K562 (cell line): ENCODE measurements around the gene ATG10. TPM values are rescaled to one million over a fixed set of nuclear protein-coding genes. Genes with fewer than 3 reads are reported as not detected.

Experiments used
- ATAC-seq: fragments of 200-7000 bp; cut with Tn5 transposase; 3 replicates; pipeline ENCODE4 v1.9.1; 2020; ENCODE audit warnings: moderate library complexity
- BruUV-seq: library from RNA; stranded (reverse); fragments of 400-500 nt; replicated peaks from 2 replicates; lab custom pipeline; 2021; lab: Mats Ljungman, UMichigan
- CTCF ChIA-PET: fragments of 300-600 bp; formaldehyde crosslinking; extraction: SDS; loops from one replicate; lab custom pipeline; 2021; ENCODE audit warnings: low intra/inter-chr PET ratio; lab: Yijun Ruan, JAX
- POLR2A ChIA-PET: fragments of 300-600, 350-650 bp; sonication (Branson Sonifier 250); formaldehyde crosslinking; extraction: SDS; loops from one replicate; lab custom pipeline; 2021; ENCODE audit warnings: antibody characterized with exemption, inconsistent platforms; lab: Yijun Ruan, JAX
- DNase-seq, 4 experiments: peaks; one replicate each; pipeline versions ENCODE4 v3.0.0 to v3.0.0-alpha.2; 2011 to 2018; ENCODE audit warnings: low spot score in 3 of 4, mixed read lengths in 3 of 4; ENCODE audit errors: extremely low read depth in 1 of 4
- FAIRE-seq: peaks from 2 replicates; lab custom pipeline; 2011; peaks lifted over from hg19 to GRCh38; lab: Jason Lieb, UNC
- H2AFZ ChIP-seq: 2 replicates; pipeline ENCODE4 v1.6.0; 2011; ENCODE audit warnings: low read depth, low read length, control low read depth, inconsistent platforms
- H3K27ac ChIP-seq: fragments of 200-600 bp; 3 replicates; pipeline ENCODE4 v1.8.0; 2011; ENCODE audit warnings: low read depth, mild to moderate bottlenecking, control low read depth, inconsistent platforms, low read length, moderate library complexity, mixed read lengths; ENCODE audit errors: extremely low read depth
- H3K27me3 ChIP-seq, 2 experiments: fragments of 300-600 bp in 1 of 2; 2 replicates in 1 of 2; 3 replicates in 1 of 2; pipeline versions ENCODE4 v1.6.0 to v1.8.0; 2011; ENCODE audit warnings: inconsistent platforms in 2 of 2, low read length in 2 of 2, mild to moderate bottlenecking in 1 of 2, mixed read lengths in 1 of 2, moderate library complexity in 1 of 2; ENCODE audit not compliant: control insufficient read depth in 2 of 2, insufficient read depth in 2 of 2
- H3K36me3 ChIP-seq: fragments of 300-600 bp; 3 replicates; pipeline ENCODE4 v1.8.0; 2011; ENCODE audit warnings: mild to moderate bottlenecking, low read length, inconsistent platforms; ENCODE audit not compliant: control insufficient read depth, insufficient read depth
- H3K4me1 ChIP-seq, 2 experiments: fragments of 200-600 bp in 1 of 2; replicated peaks in 1 of 2; 2 replicates in 1 of 2; 3 replicates in 1 of 2; pipeline versions ENCODE4 v1.5.1 to v1.8.0; 2011; ENCODE audit warnings: inconsistent platforms in 2 of 2, low read length in 2 of 2, mild to moderate bottlenecking in 1 of 2, mixed read lengths in 1 of 2, moderate library complexity in 1 of 2; ENCODE audit not compliant: control insufficient read depth in 2 of 2, insufficient read depth in 2 of 2
- H3K4me2 ChIP-seq: 2 replicates; pipeline ENCODE4 v1.6.1; 2011; ENCODE audit warnings: low read length, control low read depth, inconsistent platforms, mixed read lengths; ENCODE audit not compliant: insufficient read depth
- H3K4me3 ChIP-seq: fragments of 200-600 bp; sonication (generic), shearing (Covaris generic); 2 replicates; pipeline ENCODE4 v1.5.1; 2016; ENCODE audit warnings: control low read depth, inconsistent platforms
- H3K79me2 ChIP-seq: fragments of 200-600 bp; 3 replicates; pipeline ENCODE4 v1.8.0; 2011; ENCODE audit warnings: low read length, inconsistent platforms; ENCODE audit not compliant: control insufficient read depth, insufficient read depth
- H3K9ac ChIP-seq, 2 experiments: 2 replicates each; pipeline versions ENCODE4 v1.6.0 to v1.6.1; 2011; ENCODE audit warnings: low read depth in 2 of 2, low read length in 2 of 2, control low read depth in 1 of 2, inconsistent platforms in 1 of 2, mild to moderate bottlenecking in 1 of 2, mixed read lengths in 1 of 2; ENCODE audit not compliant: insufficient read depth in 1 of 2
- H3K9me1 ChIP-seq: one replicate; pipeline ENCODE4 v1.6.0; 2011; ENCODE audit warnings: inconsistent platforms, mild to moderate bottlenecking, low read length, moderate library complexity; ENCODE audit not compliant: control insufficient read depth, insufficient read depth
- H3K9me3 ChIP-seq: replicated peaks from 2 replicates; pipeline ENCODE4 v1.5.1; 2011; ENCODE audit warnings: low read depth, low read length, inconsistent platforms; ENCODE audit not compliant: control insufficient read depth, insufficient read depth
- H4K20me1 ChIP-seq: replicated peaks from 2 replicates; pipeline ENCODE4 v1.6.1; 2011; ENCODE audit warnings: low read length, inconsistent platforms, mixed read lengths; ENCODE audit not compliant: control insufficient read depth, insufficient read depth
- ARID3A ChIP-seq: IDR thresholded peaks from 2 replicates; pipeline ENCODE4 v1.6.1; 2012; ENCODE audit warnings: low read depth, low read length, improper control_type of control experiment, borderline replicate concordance
- CREB1 ChIP-seq, 2 experiments: sonication (generic) in 1 of 2; formaldehyde crosslinking in 1 of 2; IDR thresholded peaks; 2 replicates each; pipeline versions ENCODE4 v1.6.1 to v1.8.0; 2012 to 2022; ENCODE audit warnings: inconsistent platforms in 1 of 2, mild to moderate bottlenecking in 1 of 2, missing genetic modification reagents in 1 of 2, moderate library complexity in 1 of 2
- POLR2G ChIP-seq: fragments of 200-400 bp; formaldehyde crosslinking; IDR thresholded peaks from 2 replicates; pipeline ENCODE4 v1.6.1; 2017; ENCODE audit warnings: low read depth, mild to moderate bottlenecking, antibody characterized with exemption, low read length, moderate library complexity
- SRF ChIP-seq, 2 experiments: fragments of 250-450, 450-650 bp in 1 of 2; sonication (Bioruptor Pico) in 1 of 2; sonication (generic) in 1 of 2; formaldehyde crosslinking; IDR thresholded peaks; 2 replicates each; pipeline versions ENCODE4 v1.5.0 to v1.5.1; 2020 to 2022; ENCODE audit warnings: mild to moderate bottlenecking in 1 of 2, missing genetic modification reagents in 1 of 2
- ZNF280A ChIP-seq: fragments of 450-650 bp; IDR thresholded peaks from 2 replicates; pipeline ENCODE4 v1.6.1; 2018; ENCODE audit warnings: mild to moderate bottlenecking, low read depth; ENCODE audit not compliant: partially characterized antibody
- WGBS: fragments of 100-300 bp; shearing (Covaris generic); methylation state at CpG from one replicate; pipeline ENCODE4 v1.1.6; 2016; ENCODE audit warnings: low coverage, mixed read lengths; ENCODE audit not compliant: insufficient coverage; ENCODE audit errors: missing lambda C conversion rate; 5-methylcytosine and 5-hydroxymethylcytosine counted together
- in situ Hi-C: fragments of 300-500 bp; cut with MboI; formaldehyde crosslinking; loops from 4 replicates; pipeline ENCODE4 v1.15.0; 2018; ENCODE audit warnings: inconsistent platforms, mixed read lengths
- intact Hi-C: fragments of 100-400 bp; cut with micrococcal nuclease; formaldehyde crosslinking; loops from 2 replicates; pipeline ENCODE4 v1.14.2; 2022
- polyA plus RNA-seq, 8 experiments: library from polyadenylated mRNA; depleted of rRNA in 4 of 8; stranded (reverse) in 5 of 8; unstranded in 3 of 8; fragments of >200 nt; fragmentation: Nextera tagmentation in 2 of 8; fragmentation: Illumina TruSeq in 1 of 8; extraction: Ambion mirVana in 2 of 8; extraction: Trizol in 1 of 8; gene quantifications; 2 replicates each; pipeline versions ENCODE4 v1.2.1 to v1.2.3, GENCODE V29; 2011 to 2014; ENCODE audit warnings: inconsistent platforms in 1 of 8, missing spikeins in 1 of 8
- total RNA-seq, 7 experiments: library from RNA; depleted of rRNA in 6 of 7; stranded (reverse); fragments of >200 nt in 6 of 7; fragmentation: Illumina TruSeq in 2 of 7; extraction: Trizol in 2 of 7; gene quantifications; 2 replicates each; pipeline versions ENCODE4 v1.2.1 to v1.2.3, GENCODE V29; 2011 to 2021; ENCODE audit warnings: low replicate concordance in 1 of 7

ATG10 gene
- total and polyA plus RNA-seq, 9 of the 15 experiments (the other 6 are each of a cell fraction or from before 2014, with no cell fraction given) = 7.0 to 18.8 (median 14.6) TPM

GRCh38 chr5:82167372-82167935, 195.6 kb downstream of the ATG10 start:
- Histone ChIP-seq H3K27me3 (no peaks in the 10 kb centered on the region), H2AFZ (no peak overlapping the region), H3K79me2 (no peaks in the 10 kb centered on the region), H3K9ac (no peak overlapping the region), H4K20me1 (no peaks in the 10 kb centered on the region), H3K9me3 (no peaks in the 10 kb centered on the region), H3K4me2 (no peak overlapping the region), H3K27ac (no peak overlapping the region), H3K4me3 (no peak overlapping the region), H3K36me3 (no peaks in the 10 kb centered on the region), H3K9me1 (no peaks in the 10 kb centered on the region), H3K4me1 (peaks cover 0 to 3% of the 10 kb centered on the region in 2 experiments; a peak in 2 of 5 replicates)
- no peak for ATAC-seq
- peak; percentile 19 for FAIRE-seq
- WGBS = 19% methylated on average over 3 of the region's 3 CpGs
- intact Hi-C loops (loop anchor here (2.0 to 5.0 kb wide), 5 partner anchors 61 to 743 kb away; partner anchors contain the start of genes ATG10 and SSBP2), in situ Hi-C loops (loop anchor here (25.0 kb wide), 1 partner anchor 655 kb away; no protein-coding TSS in a partner anchor)
- no TSS peak for BruUV-seq
- ChIA-PET POLR2A (interaction anchor here (1.0 kb wide), 1 partner anchor 10 kb away, joined by 6 read pairs; no protein-coding TSS in a partner anchor), CTCF (interaction anchor here (1.7 kb wide), 1 partner anchor 661 kb away, joined by 9 read pairs; no protein-coding TSS in a partner anchor)
- TF ChIP-seq POLR2G = no peak
- TF ChIP-seq CREB1 (IDR thresholded peaks at IDR 0.05) = no peak
- no peak for TF ChIP-seq CREB1 (CRISPR knock-in tag; IDR thresholded peaks at IDR 0.05)
- no peak for TF ChIP-seq ARID3A
- no peak for TF ChIP-seq SRF (CRISPR knock-in tag; IDR thresholded peaks at IDR 0.05)
- no peak for TF ChIP-seq ZNF280A
- DNase-seq = no peak
